Astrocyte (in vitro differentiated cells and primary cell): ENCODE data around the gene ZFYVE19. TPM values are rescaled to one million over a fixed set of nuclear protein-coding genes. Genes with fewer than 3 reads are reported as not detected.
"Not testable (repeated sequence)": the region's sequence is repeated elsewhere in the genome, so short reads cannot be mapped to it uniquely, and the experiment has no call there.

Experiments used
- DNase-seq: peaks from one replicate; pipeline ENCODE4 v3.0.0-alpha.2; 2010; ENCODE audit warnings: low read depth
- FAIRE-seq: peaks from 2 replicates; lab custom pipeline; 2011; peaks lifted over from hg19 to GRCh38; lab: Jason Lieb, UNC
- H2AFZ ChIP-seq: 2 replicates; pipeline ENCODE4 v1.6.0; 2012; ENCODE audit warnings: low read depth, low read length, inconsistent platforms
- H3K27ac ChIP-seq: 2 replicates; pipeline ENCODE4 v1.5.1; 2011; ENCODE audit warnings: low read depth, low read length, inconsistent platforms
- H3K27me3 ChIP-seq: 2 replicates; pipeline ENCODE4 v1.6.0; 2011; ENCODE audit warnings: low read length, inconsistent platforms; ENCODE audit not compliant: insufficient read depth
- H3K36me3 ChIP-seq: 2 replicates; pipeline ENCODE4 v1.5.1; 2011; ENCODE audit warnings: low read length, inconsistent platforms; ENCODE audit not compliant: insufficient read depth
- H3K4me1 ChIP-seq: 2 replicates; pipeline ENCODE4 v1.5.1; 2011; ENCODE audit warnings: low read length, inconsistent platforms; ENCODE audit not compliant: insufficient read depth
- H3K4me2 ChIP-seq: 2 replicates; pipeline ENCODE4 v1.6.0; 2012; ENCODE audit warnings: low read length, inconsistent platforms
- H3K4me3 ChIP-seq: 2 replicates; pipeline ENCODE4 v1.5.1; 2011; ENCODE audit warnings: low read depth, mild to moderate bottlenecking, low read length, inconsistent platforms; ENCODE audit not compliant: insufficient read depth
- H3K79me2 ChIP-seq: 2 replicates; pipeline ENCODE4 v1.6.0; 2012; ENCODE audit warnings: mild to moderate bottlenecking, low read length, inconsistent platforms; ENCODE audit not compliant: insufficient read depth
- H3K9ac ChIP-seq: 2 replicates; pipeline ENCODE4 v1.6.0; 2012; ENCODE audit warnings: mild to moderate bottlenecking, low read length, inconsistent platforms
- H3K9me3 ChIP-seq: 2 replicates; pipeline ENCODE4 v1.5.1; 2012; ENCODE audit warnings: low read depth, mild to moderate bottlenecking, low read length, inconsistent platforms; ENCODE audit not compliant: insufficient read depth
- H4K20me1 ChIP-seq: 2 replicates; pipeline ENCODE4 v1.6.0; 2012; ENCODE audit warnings: low read length, inconsistent platforms; ENCODE audit not compliant: insufficient read depth
- H3K27ac Mint-ChIP-seq: one replicate; pipeline ENCODE4 v1.8.0; 2021; ENCODE audit warnings: mild to moderate bottlenecking, mixed read lengths; ENCODE audit not compliant: unreplicated experiment
- H3K27me3 Mint-ChIP-seq: one replicate; pipeline ENCODE4 v1.8.0; 2021; ENCODE audit warnings: low read depth, mixed read lengths; ENCODE audit not compliant: unreplicated experiment
- H3K36me3 Mint-ChIP-seq: one replicate; pipeline ENCODE4 v1.8.0; 2021; ENCODE audit warnings: low read depth, mixed read lengths; ENCODE audit not compliant: unreplicated experiment
- H3K4me1 Mint-ChIP-seq: one replicate; pipeline ENCODE4 v1.8.0; 2021; ENCODE audit warnings: low read depth, mixed read lengths; ENCODE audit not compliant: unreplicated experiment
- H3K4me3 Mint-ChIP-seq: one replicate; pipeline ENCODE4 v1.8.0; 2021; ENCODE audit warnings: mild to moderate bottlenecking, moderate library complexity, mixed read lengths; ENCODE audit not compliant: unreplicated experiment
- H3K9me3 Mint-ChIP-seq: one replicate; pipeline ENCODE4 v1.8.0; 2021; ENCODE audit warnings: mild to moderate bottlenecking, mixed read lengths; ENCODE audit not compliant: unreplicated experiment
- CTCF ChIP-seq: IDR thresholded peaks from 2 replicates; pipeline ENCODE4 v1.5.1; 2011; ENCODE audit warnings: low read depth, mild to moderate bottlenecking, inconsistent platforms, low read length, moderate library complexity; ENCODE audit not compliant: insufficient read depth
- EZH2 ChIP-seq: IDR thresholded peaks from 2 replicates; pipeline ENCODE4 v1.6.1; 2012; ENCODE audit warnings: mild to moderate bottlenecking, low read length, inconsistent platforms; ENCODE audit not compliant: insufficient read depth
- total RNA-seq: library from RNA; stranded (reverse); gene quantifications from 2 replicates; pipeline ENCODE4 v1.2.1, GENCODE V29; 2021

Gene ZFYVE19
- total RNA-seq, 1 donor from 2014 or later, result 13.0 TPM

- Histone ChIP-seq H3K27me3 (peaks cover 3% of the 10 kb centered on the region), H2AFZ (no peak overlapping the region), H3K27ac (no peak overlapping the region), H3K4me3 (no peak overlapping the region), H3K4me2 (no peak overlapping the region), H3K4me1 (peaks cover 2% of the 10 kb centered on the region), H3K36me3 (no peaks in the 10 kb centered on the region), H3K9ac (no peak overlapping the region), H4K20me1 (no peaks in the 10 kb centered on the region), H3K79me2 (no peaks in the 10 kb centered on the region), H3K9me3 (no peaks in the 10 kb centered on the region)
- DNase-seq (no peak), FAIRE-seq (no peak)
- H3K27me3 Mint-ChIP-seq, result peaks cover 4% of the 10 kb centered on the region
- no peak for TF ChIP-seq EZH2
- no peak for TF ChIP-seq CTCF
- H3K9me3 Mint-ChIP-seq, result peaks cover 2% of the 10 kb centered on the region
- no peaks in the 10 kb centered on the region for H3K4me1 Mint-ChIP-seq
- H3K36me3 Mint-ChIP-seq, result no peaks in the 10 kb centered on the region
- H3K27ac Mint-ChIP-seq, result peak overlapping the region; percentile 27
- no peak overlapping the region for H3K4me3 Mint-ChIP-seq
These were observed 51.8 kb downstream of the ZFYVE19 start for GRCh38 chr15:40858706-40859105.

- H3K9me3 ChIP-seq, result no peaks in the 10 kb centered on the region
- H3K36me3 Mint-ChIP-seq, result no peaks in the 10 kb centered on the region
- no peak overlapping the region for H2AFZ ChIP-seq
- H3K27me3 Mint-ChIP-seq, result peaks cover 8% of the 10 kb centered on the region
- H3K4me1 Mint-ChIP-seq, result no peaks in the 10 kb centered on the region
- no peak overlapping the region for H3K4me3 ChIP-seq
- no peaks in the 10 kb centered on the region for H4K20me1 ChIP-seq
- TF ChIP-seq EZH2 (no peak), CTCF (peak; percentile 86)
- no peak overlapping the region for H3K27ac ChIP-seq
- H3K4me3 Mint-ChIP-seq, result no peak overlapping the region
- DNase-seq (peak; percentile 44), FAIRE-seq (no peak)
- H3K27me3 ChIP-seq, result peaks cover 3% of the 10 kb centered on the region
- no peak overlapping the region for H3K9ac ChIP-seq
- no peaks in the 10 kb centered on the region for H3K36me3 ChIP-seq
- no peaks in the 10 kb centered on the region for H3K79me2 ChIP-seq
- H3K27ac Mint-ChIP-seq, result no peak overlapping the region
- peaks cover 2% of the 10 kb centered on the region for H3K4me1 ChIP-seq
- no peak overlapping the region for H3K4me2 ChIP-seq
- peaks cover 2% of the 10 kb centered on the region for H3K9me3 Mint-ChIP-seq
These were observed 52.4 kb downstream of the ZFYVE19 start for GRCh38 chr15:40859206-40859851.

- not testable (repeated sequence) for DNase-seq, H3K4me3 ChIP-seq, H3K9me3 ChIP-seq, H3K27ac Mint-ChIP-seq, H3K27me3 Mint-ChIP-seq, H3K79me2 ChIP-seq, H3K27me3 ChIP-seq, H2AFZ ChIP-seq, H3K36me3 Mint-ChIP-seq, H3K4me2 ChIP-seq, H3K4me1 ChIP-seq, H4K20me1 ChIP-seq, H3K4me3 Mint-ChIP-seq, H3K36me3 ChIP-seq, H3K4me1 Mint-ChIP-seq, H3K27ac ChIP-seq, H3K9ac ChIP-seq, H3K9me3 Mint-ChIP-seq, FAIRE-seq
These were observed 54.3 kb downstream of the ZFYVE19 start for GRCh38 chr15:40861147-40861546.
